C1 segment of cervical spinal cord (tissue), 14 donors: ENCODE data around the gene ASIP.

ENCODE experiments used
- DNase-seq, 14 donors: peaks; one replicate each; lab custom pipeline; 2025; lab: John Stamatoyannopoulos, UW

The ASIP gene

GRCh38 chr20:34311118-34312023 lies 70.1 kb downstream of the ASIP start:
- DNase-seq = peak in 1 of 14 donors; percentile 2

- DNase-seq = no peak
Observed at GRCh38 chr20:34312024-34312460, 70.8 kb downstream of the ASIP start.

GRCh38 chr20:34312544-34313217 lies 71.5 kb downstream of the ASIP start:
- DNase-seq = peak; percentile 15 to 82 (median 74)

GRCh38 chr20:34315236-34315635 lies 74.0 kb downstream of the ASIP start:
- no peak for DNase-seq

GRCh38 chr20:34316196-34316814 lies 75.1 kb downstream of the ASIP start:
- no peak for DNase-seq
